GM23338 (cell line): ENCODE measurements around the gene MTIF3. TPM values are rescaled to one million over a fixed set of nuclear protein-coding genes. Genes with fewer than 3 reads are reported as not detected.

Experiments
- ATAC-seq: fragments of 200-7000 bp; cut with Tn5 transposase; 3 replicates; pipeline ENCODE4 v1.9.1; 2020
- DNase-seq: peaks from one replicate; pipeline ENCODE4 v3.0.0-alpha.2; 2015; ENCODE audit warnings: low spot score
- H2AFZ ChIP-seq: fragments of 200-600 bp; sonication (generic); 2 replicates; pipeline ENCODE4 v1.8.0; 2016; ENCODE audit warnings: antibody characterized with exemption, mild to moderate bottlenecking, moderate library complexity
- H3F3A ChIP-seq: fragments of 200-600 bp; sonication (generic); replicated peaks from 2 replicates; pipeline ENCODE4 v1.8.0; 2017; ENCODE audit warnings: antibody characterized with exemption, mixed run types, low read depth
- H3K27ac ChIP-seq: fragments of 200-600 bp; sonication (generic); 2 replicates; pipeline ENCODE4 v1.6.1; 2016; ENCODE audit warnings: low read depth
- H3K27me3 ChIP-seq: fragments of 200-600 bp; sonication (generic); 2 replicates; pipeline ENCODE4 v1.8.0; 2016; ENCODE audit warnings: mild to moderate bottlenecking, mixed run types, moderate library complexity; ENCODE audit not compliant: insufficient read depth
- H3K36me3 ChIP-seq: fragments of 200-600 bp; sonication (generic); 2 replicates; pipeline ENCODE4 v1.8.0; 2016; ENCODE audit warnings: mild to moderate bottlenecking; ENCODE audit not compliant: insufficient read depth
- H3K4me1 ChIP-seq: fragments of 200-600 bp; sonication (generic); 2 replicates; pipeline ENCODE4 v1.8.0; 2016; ENCODE audit warnings: mild to moderate bottlenecking, moderate library complexity; ENCODE audit not compliant: insufficient read depth
- H3K4me2 ChIP-seq: fragments of 200-600 bp; sonication (generic); 2 replicates; pipeline ENCODE4 v1.7.1; 2017; ENCODE audit warnings: mixed run types
- H3K4me3 ChIP-seq: fragments of 200-600 bp; sonication (generic); 2 replicates; pipeline ENCODE4 v1.6.1; 2016; ENCODE audit warnings: mixed run types
- H3K79me2 ChIP-seq: fragments of 200-600 bp; sonication (generic); replicated peaks from 2 replicates; pipeline ENCODE4 v1.8.0; 2017; ENCODE audit warnings: mild to moderate bottlenecking; ENCODE audit not compliant: insufficient read depth
- H3K9me2 ChIP-seq: fragments of 200-600 bp; sonication (generic); 2 replicates; pipeline ENCODE4 v1.8.0; 2017; ENCODE audit not compliant: insufficient read depth
- H4K20me1 ChIP-seq: fragments of 200-600 bp; sonication (generic); replicated peaks from 2 replicates; pipeline ENCODE4 v1.8.0; 2017; ENCODE audit warnings: mild to moderate bottlenecking; ENCODE audit not compliant: insufficient read depth
- H3K27ac Mint-ChIP-seq: 2 replicates; pipeline ENCODE4 v1.8.0; 2020; ENCODE audit warnings: inconsistent platforms, mild to moderate bottlenecking, moderate library complexity, mixed read lengths
- H3K27me3 Mint-ChIP-seq: 3 replicates; pipeline ENCODE4 v1.8.0; 2022; ENCODE audit warnings: low read depth, mild to moderate bottlenecking, moderate library complexity, mixed read lengths, inconsistent platforms; ENCODE audit not compliant: insufficient read depth, poor library complexity
- H3K36me3 Mint-ChIP-seq: 3 replicates; pipeline ENCODE4 v1.8.0; 2021; ENCODE audit warnings: low read depth, mild to moderate bottlenecking, inconsistent platforms, moderate library complexity, mixed read lengths
- H3K4me1 Mint-ChIP-seq: 3 replicates; pipeline ENCODE4 v1.8.0; 2020; ENCODE audit warnings: mild to moderate bottlenecking, inconsistent platforms, mixed read lengths
- H3K4me3 Mint-ChIP-seq: 3 replicates; pipeline ENCODE4 v1.8.0; 2021; ENCODE audit warnings: moderate library complexity, mild to moderate bottlenecking, inconsistent platforms, mixed read lengths
- H3K9me3 Mint-ChIP-seq: 3 replicates; pipeline ENCODE4 v1.8.0; 2020; ENCODE audit warnings: moderate library complexity, mild to moderate bottlenecking, inconsistent platforms, mixed read lengths
- CREB1 ChIP-seq: fragments of 250-450 bp; sonication (Bioruptor Pico); IDR thresholded peaks from 2 replicates; pipeline ENCODE4 v1.5.0; 2020; ENCODE audit warnings: low read depth, mild to moderate bottlenecking, moderate library complexity
- EZH2 ChIP-seq: fragments of 200-600 bp; sonication (generic); IDR thresholded peaks from one replicate; pipeline ENCODE4 v1.8.0; 2017; ENCODE audit warnings: antibody characterized with exemption, mild to moderate bottlenecking, low read depth; ENCODE audit not compliant: unreplicated experiment
- EZH2phosphoT487 ChIP-seq: fragments of 200-600 bp; sonication (generic); IDR thresholded peaks from one replicate; pipeline ENCODE4 v1.8.1; 2018; ENCODE audit warnings: antibody characterized with exemption; ENCODE audit not compliant: unreplicated experiment
- NANOG ChIP-seq: IDR thresholded peaks from 2 replicates; pipeline ENCODE4 v1.6.1; 2016; ENCODE audit warnings: antibody characterized with exemption, borderline replicate concordance
- POLR2AphosphoS5 ChIP-seq: IDR thresholded peaks from 2 replicates; pipeline ENCODE4 v1.6.1; 2016; ENCODE audit warnings: antibody characterized with exemption, low read depth
- ZNF114 ChIP-seq: fragments of 250-450 bp; sonication (Bioruptor Pico); IDR thresholded peaks from 2 replicates; pipeline ENCODE4 v1.5.0; 2020; ENCODE audit warnings: mild to moderate bottlenecking, moderate library complexity
- ZNF331 ChIP-seq: fragments of 250-450 bp; sonication (Bioruptor Pico); IDR thresholded peaks from 2 replicates; pipeline ENCODE4 v1.5.0; 2020; ENCODE audit warnings: low read depth, mild to moderate bottlenecking, moderate library complexity
- polyA plus RNA-seq: library from polyadenylated mRNA; unstranded; fragments of >200 nt; fragmentation: Nextera tagmentation; extraction: Ambion mirVana; gene quantifications from 2 replicates; pipeline ENCODE4 v1.2.1, GENCODE V29; 2016
- total RNA-seq: library from RNA; depleted of rRNA; stranded (reverse); fragments of >200 nt; shearing (Covaris generic); gene quantifications from 2 replicates; pipeline ENCODE4 v1.2.3, GENCODE V29; 2014
- TF ChIP-seq, protein P1 (sequence below): fragments of 250-450 bp; sonication (Bioruptor Pico); IDR thresholded peaks from 2 replicates; pipeline ENCODE4 v1.5.0; 2020; ENCODE audit warnings: mild to moderate bottlenecking, moderate library complexity
- TF ChIP-seq, protein P2 (sequence below), 2 experiments: fragments of 200-600 bp in 1 of 2; sonication (generic) in 1 of 2; conservative IDR thresholded peaks; 2 replicates each; pipeline versions ENCODE4 v1.5.1 to v1.6.1; 2016 to 2017; ENCODE audit warnings: antibody characterized with exemption in 2 of 2, low read depth in 2 of 2, mild to moderate bottlenecking in 2 of 2, moderate library complexity in 1 of 2
- TF ChIP-seq, protein P3 (sequence below): IDR thresholded peaks from 2 replicates; pipeline ENCODE4 v1.6.1; 2016; ENCODE audit warnings: antibody characterized with exemption

Gene MTIF3
- total and polyA plus RNA-seq, 2 experiments from 2014 or later = 33.0 to 152 TPM

DNA sequence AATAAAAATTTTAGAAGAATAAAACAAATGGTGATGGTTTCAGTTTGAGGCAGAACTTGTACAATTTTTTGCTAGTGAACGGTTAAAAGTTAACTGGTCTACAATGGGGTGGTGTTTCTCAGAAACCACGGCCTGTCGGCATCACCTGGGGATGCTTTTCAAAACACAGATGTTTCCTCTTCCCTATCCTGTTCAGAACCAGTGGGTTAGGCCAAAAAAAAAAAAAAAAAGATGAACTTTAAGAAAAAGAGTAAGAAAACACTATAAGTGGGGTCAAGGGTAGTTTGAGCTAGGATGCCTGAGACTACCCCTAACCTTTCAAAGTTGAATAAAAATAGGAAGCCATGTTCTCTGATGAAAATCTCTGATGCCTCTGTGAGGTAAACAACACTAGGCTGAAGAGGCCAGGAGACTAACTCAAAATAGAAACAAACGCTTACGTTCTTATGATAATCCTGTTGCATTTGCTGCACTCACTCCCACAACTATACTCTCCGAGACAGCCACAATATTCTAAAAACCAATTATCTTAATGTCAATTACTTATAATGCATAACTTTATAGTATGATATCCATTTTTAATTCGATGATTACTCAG, 3.3 kb downstream of the MTIF3 start (continued):
- TF ChIP-seq, protein P1, sequence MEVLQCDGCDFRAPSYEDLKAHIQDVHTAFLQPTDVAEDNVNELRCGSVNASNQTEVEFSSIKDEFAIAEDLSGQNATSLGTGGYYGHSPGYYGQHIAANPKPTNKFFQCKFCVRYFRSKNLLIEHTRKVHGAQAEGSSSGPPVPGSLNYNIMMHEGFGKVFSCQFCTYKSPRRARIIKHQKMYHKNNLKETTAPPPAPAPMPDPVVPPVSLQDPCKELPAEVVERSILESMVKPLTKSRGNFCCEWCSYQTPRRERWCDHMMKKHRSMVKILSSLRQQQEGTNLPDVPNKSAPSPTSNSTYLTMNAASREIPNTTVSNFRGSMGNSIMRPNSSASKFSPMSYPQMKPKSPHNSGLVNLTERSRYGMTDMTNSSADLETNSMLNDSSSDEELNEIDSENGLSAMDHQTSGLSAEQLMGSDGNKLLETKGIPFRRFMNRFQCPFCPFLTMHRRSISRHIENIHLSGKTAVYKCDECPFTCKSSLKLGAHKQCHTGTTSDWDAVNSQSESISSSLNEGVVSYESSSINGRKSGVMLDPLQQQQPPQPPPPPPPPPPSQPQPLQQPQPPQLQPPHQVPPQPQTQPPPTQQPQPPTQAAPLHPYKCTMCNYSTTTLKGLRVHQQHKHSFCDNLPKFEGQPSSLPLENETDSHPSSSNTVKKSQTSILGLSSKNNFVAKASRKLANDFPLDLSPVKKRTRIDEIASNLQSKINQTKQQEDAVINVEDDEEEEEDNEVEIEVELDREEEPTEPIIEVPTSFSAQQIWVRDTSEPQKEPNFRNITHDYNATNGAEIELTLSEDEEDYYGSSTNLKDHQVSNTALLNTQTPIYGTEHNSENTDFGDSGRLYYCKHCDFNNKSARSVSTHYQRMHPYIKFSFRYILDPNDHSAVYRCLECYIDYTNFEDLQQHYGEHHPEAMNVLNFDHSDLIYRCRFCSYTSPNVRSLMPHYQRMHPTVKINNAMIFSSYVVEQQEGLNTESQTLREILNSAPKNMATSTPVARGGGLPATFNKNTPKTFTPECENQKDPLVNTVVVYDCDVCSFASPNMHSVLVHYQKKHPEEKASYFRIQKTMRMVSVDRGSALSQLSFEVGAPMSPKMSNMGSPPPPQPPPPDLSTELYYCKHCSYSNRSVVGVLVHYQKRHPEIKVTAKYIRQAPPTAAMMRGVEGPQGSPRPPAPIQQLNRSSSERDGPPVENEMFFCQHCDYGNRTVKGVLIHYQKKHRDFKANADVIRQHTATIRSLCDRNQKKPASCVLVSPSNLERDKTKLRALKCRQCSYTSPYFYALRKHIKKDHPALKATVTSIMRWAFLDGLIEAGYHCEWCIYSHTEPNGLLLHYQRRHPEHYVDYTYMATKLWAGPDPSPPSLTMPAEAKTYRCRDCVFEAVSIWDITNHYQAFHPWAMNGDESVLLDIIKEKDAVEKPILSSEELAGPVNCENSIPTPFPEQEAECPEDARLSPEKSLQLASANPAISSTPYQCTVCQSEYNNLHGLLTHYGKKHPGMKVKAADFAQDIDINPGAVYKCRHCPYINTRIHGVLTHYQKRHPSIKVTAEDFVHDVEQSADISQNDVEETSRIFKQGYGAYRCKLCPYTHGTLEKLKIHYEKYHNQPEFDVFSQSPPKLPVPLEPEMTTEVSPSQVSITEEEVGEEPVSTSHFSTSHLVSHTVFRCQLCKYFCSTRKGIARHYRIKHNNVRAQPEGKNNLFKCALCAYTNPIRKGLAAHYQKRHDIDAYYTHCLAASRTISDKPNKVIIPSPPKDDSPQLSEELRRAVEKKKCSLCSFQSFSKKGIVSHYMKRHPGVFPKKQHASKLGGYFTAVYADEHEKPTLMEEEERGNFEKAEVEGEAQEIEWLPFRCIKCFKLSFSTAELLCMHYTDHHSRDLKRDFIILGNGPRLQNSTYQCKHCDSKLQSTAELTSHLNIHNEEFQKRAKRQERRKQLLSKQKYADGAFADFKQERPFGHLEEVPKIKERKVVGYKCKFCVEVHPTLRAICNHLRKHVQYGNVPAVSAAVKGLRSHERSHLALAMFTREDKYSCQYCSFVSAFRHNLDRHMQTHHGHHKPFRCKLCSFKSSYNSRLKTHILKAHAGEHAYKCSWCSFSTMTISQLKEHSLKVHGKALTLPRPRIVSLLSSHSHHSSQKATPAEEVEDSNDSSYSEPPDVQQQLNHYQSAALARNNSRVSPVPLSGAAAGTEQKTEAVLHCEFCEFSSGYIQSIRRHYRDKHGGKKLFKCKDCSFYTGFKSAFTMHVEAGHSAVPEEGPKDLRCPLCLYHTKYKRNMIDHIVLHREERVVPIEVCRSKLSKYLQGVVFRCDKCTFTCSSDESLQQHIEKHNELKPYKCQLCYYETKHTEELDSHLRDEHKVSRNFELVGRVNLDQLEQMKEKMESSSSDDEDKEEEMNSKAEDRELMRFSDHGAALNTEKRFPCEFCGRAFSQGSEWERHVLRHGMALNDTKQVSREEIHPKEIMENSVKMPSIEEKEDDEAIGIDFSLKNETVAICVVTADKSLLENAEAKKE (CRISPR knock-in tag) = no peak
- TF ChIP-seq ZNF331 (CRISPR knock-in tag) = no peak

DNA sequence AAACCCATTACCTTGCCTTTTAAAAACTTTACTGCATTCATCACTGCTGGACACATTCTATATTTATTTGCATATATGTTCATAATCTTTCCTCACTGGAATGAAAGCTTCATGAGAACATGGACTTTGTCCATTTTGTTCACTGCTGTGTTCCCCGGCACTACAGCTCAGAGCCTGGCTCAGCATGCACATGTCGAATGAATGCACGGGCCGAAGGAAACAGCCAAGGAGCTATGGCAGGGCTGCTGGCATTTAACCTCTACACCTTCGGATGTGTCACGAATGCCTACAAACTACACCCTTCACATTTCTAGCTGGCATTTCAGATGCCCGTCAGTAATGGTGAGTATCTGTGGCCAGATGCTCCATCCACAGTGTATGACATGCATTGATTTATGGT, 7.6 kb downstream of the MTIF3 start:
- H3K9me2 ChIP-seq = no peaks in the 10 kb centered on the region
- H3K27me3 Mint-ChIP-seq = peaks cover 4% of the 10 kb centered on the region
- H3K9me3 Mint-ChIP-seq = no peaks in the 10 kb centered on the region
- H3K4me2 ChIP-seq = peak overlapping the region; percentile 57; the same call in 1 of the 2 replicates
- ATAC-seq = no peak
- peak overlapping the region; percentile 62; the same call in 1 of the 2 replicates for H3K27ac Mint-ChIP-seq
- H4K20me1 ChIP-seq = no peaks in the 10 kb centered on the region
- H3K4me1 ChIP-seq = peaks cover 9% of the 10 kb centered on the region; the same call in 1 of the 2 replicates
- no peaks in the 10 kb centered on the region for H3K36me3 ChIP-seq
- H3K4me3 Mint-ChIP-seq = no peak overlapping the region; the same call in 2 of the 3 replicates
- no peak for DNase-seq
- H2AFZ ChIP-seq = no peak overlapping the region
- peak overlapping the region; percentile 65; the same call in 1 of the 2 replicates for H3K27ac ChIP-seq
- no peak overlapping the region for H3K4me3 ChIP-seq
- no peaks in the 10 kb centered on the region for H3F3A ChIP-seq
- H3K79me2 ChIP-seq = peaks cover 33% of the 10 kb centered on the region
- peaks cover 15% of the 10 kb centered on the region for H3K4me1 Mint-ChIP-seq
- no peaks in the 10 kb centered on the region for H3K27me3 ChIP-seq
- peaks cover 3% of the 10 kb centered on the region; the same call in 2 of the 3 replicates for H3K36me3 Mint-ChIP-seq
- TF ChIP-seq CREB1 (no peak), EZH2 (no peak), POLR2AphosphoS5 (no peak), ZNF331 (CRISPR knock-in tag) (no peak), NANOG (no peak), ZNF114 (CRISPR knock-in tag) (no peak), EZH2phosphoT487 (no peak)
- TF ChIP-seq, protein P2, sequence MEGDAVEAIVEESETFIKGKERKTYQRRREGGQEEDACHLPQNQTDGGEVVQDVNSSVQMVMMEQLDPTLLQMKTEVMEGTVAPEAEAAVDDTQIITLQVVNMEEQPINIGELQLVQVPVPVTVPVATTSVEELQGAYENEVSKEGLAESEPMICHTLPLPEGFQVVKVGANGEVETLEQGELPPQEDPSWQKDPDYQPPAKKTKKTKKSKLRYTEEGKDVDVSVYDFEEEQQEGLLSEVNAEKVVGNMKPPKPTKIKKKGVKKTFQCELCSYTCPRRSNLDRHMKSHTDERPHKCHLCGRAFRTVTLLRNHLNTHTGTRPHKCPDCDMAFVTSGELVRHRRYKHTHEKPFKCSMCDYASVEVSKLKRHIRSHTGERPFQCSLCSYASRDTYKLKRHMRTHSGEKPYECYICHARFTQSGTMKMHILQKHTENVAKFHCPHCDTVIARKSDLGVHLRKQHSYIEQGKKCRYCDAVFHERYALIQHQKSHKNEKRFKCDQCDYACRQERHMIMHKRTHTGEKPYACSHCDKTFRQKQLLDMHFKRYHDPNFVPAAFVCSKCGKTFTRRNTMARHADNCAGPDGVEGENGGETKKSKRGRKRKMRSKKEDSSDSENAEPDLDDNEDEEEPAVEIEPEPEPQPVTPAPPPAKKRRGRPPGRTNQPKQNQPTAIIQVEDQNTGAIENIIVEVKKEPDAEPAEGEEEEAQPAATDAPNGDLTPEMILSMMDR (conservative IDR thresholded peaks at IDR 0.05; ENCODE audit: low read depth in 2 of 2) = no peak
- TF ChIP-seq, protein P3, sequence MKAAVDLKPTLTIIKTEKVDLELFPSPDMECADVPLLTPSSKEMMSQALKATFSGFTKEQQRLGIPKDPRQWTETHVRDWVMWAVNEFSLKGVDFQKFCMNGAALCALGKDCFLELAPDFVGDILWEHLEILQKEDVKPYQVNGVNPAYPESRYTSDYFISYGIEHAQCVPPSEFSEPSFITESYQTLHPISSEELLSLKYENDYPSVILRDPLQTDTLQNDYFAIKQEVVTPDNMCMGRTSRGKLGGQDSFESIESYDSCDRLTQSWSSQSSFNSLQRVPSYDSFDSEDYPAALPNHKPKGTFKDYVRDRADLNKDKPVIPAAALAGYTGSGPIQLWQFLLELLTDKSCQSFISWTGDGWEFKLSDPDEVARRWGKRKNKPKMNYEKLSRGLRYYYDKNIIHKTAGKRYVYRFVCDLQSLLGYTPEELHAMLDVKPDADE = no peak
